ENCODE data around the gene IQCF6.
"Not testable (repeated sequence)": the region's sequence is repeated elsewhere in the genome, so short reads cannot be mapped to it uniquely, and the experiment has no call there.

DNA sequence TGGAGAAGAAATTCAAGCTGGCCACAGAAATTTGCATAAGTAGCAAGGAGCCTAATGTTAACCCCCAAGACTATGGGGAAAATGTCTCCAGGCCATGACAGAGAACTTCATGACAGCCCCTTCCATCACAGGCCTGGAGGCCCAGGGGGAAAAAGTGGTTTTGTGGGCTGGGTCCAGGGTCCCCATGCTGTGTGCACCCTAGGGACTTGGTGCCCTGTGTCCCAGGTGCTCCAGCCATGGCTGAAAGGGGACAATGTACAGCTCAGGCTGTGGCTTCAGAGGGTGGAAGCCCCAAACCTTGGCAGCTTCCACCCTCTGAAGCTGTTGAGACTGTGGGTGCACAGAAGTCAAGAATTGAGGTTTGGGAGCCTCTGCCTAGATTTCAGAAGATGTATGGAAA, 8.5 kb upstream of the IQCF6 start:
- not testable (repeated sequence) for TF ChIP-seq CTCF, POLR2A, POLR2AphosphoS5, EP300 (IDR thresholded peaks at IDR 0.05)

Measured in suprapubic skin (tissue), 4 donors.